H9 (cell line): Measurements from ENCODE around the gene PARP3. TPM values are rescaled to one million over a fixed set of nuclear protein-coding genes. Genes with fewer than 3 reads are reported as not detected.

Experiments used
- DNase-seq: peaks from one replicate; pipeline ENCODE4 v3.0.0-alpha.2; 2017
- H2AFZ ChIP-seq: one replicate; pipeline ENCODE4 v1.6.1; 2013; ENCODE audit warnings: mild to moderate bottlenecking, low read length, control low read depth, moderate library complexity
- H2AK5ac ChIP-seq: 2 replicates; pipeline ENCODE4 v1.6.1; 2013; ENCODE audit warnings: low read length, control low read depth, mixed read lengths; ENCODE audit not compliant: insufficient read length
- H2BK120ac ChIP-seq: one replicate; pipeline ENCODE4 v1.6.1; 2013; ENCODE audit warnings: low read depth, mild to moderate bottlenecking, low read length, control low read depth, inconsistent platforms; ENCODE audit not compliant: poor library complexity, severe bottlenecking
- H2BK12ac ChIP-seq: 2 replicates; pipeline ENCODE4 v1.6.1; 2013; ENCODE audit warnings: low read length, control low read depth, mixed read lengths, low read depth; ENCODE audit not compliant: insufficient read length
- H2BK15ac ChIP-seq: 2 replicates; pipeline ENCODE4 v1.6.1; 2013; ENCODE audit warnings: low read depth, low read length, control low read depth
- H2BK20ac ChIP-seq: one replicate; pipeline ENCODE4 v1.6.1; 2013; ENCODE audit warnings: low read depth, mild to moderate bottlenecking, low read length, control low read depth, inconsistent platforms; ENCODE audit not compliant: poor library complexity, severe bottlenecking
- H2BK5ac ChIP-seq: 2 replicates; pipeline ENCODE4 v1.6.1; 2013; ENCODE audit warnings: low read length, control low read depth, mixed read lengths; ENCODE audit not compliant: insufficient read length
- H3K14ac ChIP-seq: 2 replicates; pipeline ENCODE4 v1.6.1; 2013; ENCODE audit warnings: low read length, control low read depth; ENCODE audit not compliant: insufficient read depth
- H3K18ac ChIP-seq: 2 replicates; pipeline ENCODE4 v1.6.1; 2013; ENCODE audit warnings: low read depth, mild to moderate bottlenecking, mixed read lengths, low read length, control low read depth; ENCODE audit not compliant: insufficient read length
- H3K23ac ChIP-seq: 2 replicates; pipeline ENCODE4 v1.6.1; 2013; ENCODE audit warnings: low read length, control low read depth, mixed read lengths, low read depth; ENCODE audit not compliant: insufficient read length
- H3K23me2 ChIP-seq: 2 replicates; pipeline ENCODE4 v1.6.1; 2013; ENCODE audit warnings: low read depth, mild to moderate bottlenecking, mixed read lengths, low read length, control low read depth; ENCODE audit not compliant: insufficient read length, poor library complexity, severe bottlenecking
- H3K27ac ChIP-seq: 2 replicates; pipeline ENCODE4 v1.5.1; 2013; ENCODE audit warnings: low read length, control low read depth, mixed read lengths, low read depth; ENCODE audit not compliant: insufficient read length
- H3K27me3 ChIP-seq: 2 replicates; pipeline ENCODE4 v1.6.1; 2013; ENCODE audit warnings: low read length, control low read depth, inconsistent platforms; ENCODE audit not compliant: insufficient read depth
- H3K4ac ChIP-seq: 2 replicates; pipeline ENCODE4 v1.6.1; 2013; ENCODE audit warnings: low read depth, mild to moderate bottlenecking, control low read depth, inconsistent platforms, low read length, moderate library complexity
- H3K4me1 ChIP-seq: 2 replicates; pipeline ENCODE4 v1.6.1; 2013; ENCODE audit warnings: low read length, control low read depth, inconsistent platforms; ENCODE audit not compliant: insufficient read depth
- H3K4me2 ChIP-seq: 2 replicates; pipeline ENCODE4 v1.6.1; 2013; ENCODE audit warnings: low read length, control low read depth, mixed read lengths; ENCODE audit not compliant: insufficient read length, insufficient read depth
- H3K56ac ChIP-seq: 2 replicates; pipeline ENCODE4 v1.6.1; 2013; ENCODE audit warnings: low read depth, mild to moderate bottlenecking, mixed read lengths, low read length, control low read depth; ENCODE audit not compliant: insufficient read length
- H3K79me1 ChIP-seq: 2 replicates; pipeline ENCODE4 v1.6.1; 2013; ENCODE audit warnings: low read depth, mild to moderate bottlenecking, moderate library complexity, low read length, control low read depth, inconsistent platforms; ENCODE audit not compliant: insufficient read depth, poor library complexity, severe bottlenecking
- H3K79me2 ChIP-seq: 2 replicates; pipeline ENCODE4 v1.6.1; 2013; ENCODE audit warnings: low read length, control low read depth, inconsistent platforms; ENCODE audit not compliant: insufficient read depth
- H3K9ac ChIP-seq: 2 replicates; pipeline ENCODE4 v1.6.1; 2013; ENCODE audit warnings: low read length, control low read depth, mixed read lengths; ENCODE audit not compliant: insufficient read length; ENCODE audit errors: extremely low read depth
- H3K9me3 ChIP-seq: one replicate; pipeline ENCODE4 v1.6.1; 2013; ENCODE audit warnings: low read depth, low read length, inconsistent platforms; ENCODE audit not compliant: control insufficient read depth
- H3T11ph ChIP-seq: one replicate; pipeline ENCODE4 v1.6.1; 2013; ENCODE audit warnings: mild to moderate bottlenecking, low read length, control low read depth, inconsistent platforms
- H4K20me1 ChIP-seq: one replicate; pipeline ENCODE4 v1.6.1; 2013; ENCODE audit not compliant: control insufficient read depth, insufficient read length, insufficient read depth
- H4K5ac ChIP-seq: 2 replicates; pipeline ENCODE4 v1.6.1; 2013; ENCODE audit warnings: low read depth, mild to moderate bottlenecking, mixed read lengths, low read length, control low read depth; ENCODE audit not compliant: insufficient read length
- H4K8ac ChIP-seq: replicated peaks from 2 replicates; pipeline ENCODE4 v1.6.1; 2013; ENCODE audit warnings: low read length, control low read depth, mixed read lengths, low read depth; ENCODE audit not compliant: insufficient read length
- H4K91ac ChIP-seq: 2 replicates; pipeline ENCODE4 v1.6.1; 2013; ENCODE audit warnings: low read depth, mild to moderate bottlenecking, moderate library complexity, mixed read lengths, low read length, control low read depth; ENCODE audit not compliant: insufficient read length
- H3K27ac Mint-ChIP-seq, 3 experiments: 2 replicates in 2 of 3; 3 replicates in 1 of 3; pipeline ENCODE4 v1.8.0; 2020 to 2021; ENCODE audit warnings: mixed read lengths in 3 of 3, mild to moderate bottlenecking in 1 of 3, moderate library complexity in 1 of 3
- H3K27me3 Mint-ChIP-seq: 2 replicates; pipeline ENCODE4 v1.8.0; 2021; ENCODE audit warnings: low read depth, mild to moderate bottlenecking, moderate library complexity, mixed read lengths
- H3K36me3 Mint-ChIP-seq, 3 experiments: 2 replicates in 2 of 3; 3 replicates in 1 of 3; pipeline ENCODE4 v1.8.0; 2020 to 2021; ENCODE audit warnings: low read depth in 3 of 3, mixed read lengths in 3 of 3; ENCODE audit not compliant: insufficient read depth in 1 of 3
- H3K4me1 Mint-ChIP-seq, 2 experiments: 2 replicates each; pipeline ENCODE4 v1.8.0; 2020; ENCODE audit warnings: mixed read lengths in 2 of 2
- H3K4me3 Mint-ChIP-seq, 2 experiments: 2 replicates in 1 of 2; 3 replicates in 1 of 2; pipeline ENCODE4 v1.8.0; 2020 to 2021; ENCODE audit warnings: mild to moderate bottlenecking in 2 of 2, mixed read lengths in 2 of 2, moderate library complexity in 1 of 2
- H3K9me3 Mint-ChIP-seq, 2 experiments: 2 replicates in 1 of 2; 3 replicates in 1 of 2; pipeline ENCODE4 v1.8.0; 2020; ENCODE audit warnings: mild to moderate bottlenecking in 2 of 2, mixed read lengths in 2 of 2, moderate library complexity in 1 of 2
- WGBS: extraction: QIAGEN DNeasy Blood & Tissue Kit; methylation state at CpG from one replicate; pipeline ENCODE4 v1.1.7; 2013; ENCODE audit warnings: missing lambda C conversion rate, low lambda C conversion rate, mixed read lengths; ENCODE audit not compliant: insufficient read length; ENCODE audit errors: extremely low coverage; 5-methylcytosine and 5-hydroxymethylcytosine counted together
- total RNA-seq: library from RNA; stranded (reverse); gene quantifications from 2 replicates; pipeline ENCODE4 v1.2.1, GENCODE V29; 2021
- TF ChIP-seq, protein P1 (sequence below): fragments of 200-600 bp; sonication (generic); conservative IDR thresholded peaks from 3 replicates; pipeline ENCODE4 v1.8.0; 2021; ENCODE audit warnings: antibody characterized with exemption, mild to moderate bottlenecking

Gene PARP3
- total RNA-seq, 1 experiment from 2014 or later, result 1.3 TPM

GRCh38 chr3:51966016-51966415 lies 23.9 kb downstream of the PARP3 start:
- no peak overlapping the region for H3K18ac ChIP-seq
- no peak overlapping the region for H3K9ac ChIP-seq
- H3K4me1 ChIP-seq, result peaks cover 11% of the 10 kb centered on the region; the same call in 1 of the 2 replicates
- no peak overlapping the region for H3T11ph ChIP-seq
- no peak overlapping the region for H4K91ac ChIP-seq
- no peaks in the 10 kb centered on the region for H3K9me3 Mint-ChIP-seq
- no peaks in the 10 kb centered on the region for H3K9me3 ChIP-seq
- H3K79me1 ChIP-seq, result no peaks in the 10 kb centered on the region
- H3K23ac ChIP-seq, result no peak overlapping the region
- H2BK5ac ChIP-seq, result no peak overlapping the region
- no peaks in the 10 kb centered on the region for H3K79me2 ChIP-seq
- no peak overlapping the region for H3K4me2 ChIP-seq
- no peak overlapping the region for H2BK120ac ChIP-seq
- no CpG with 5 or more reads among the region's 2 CpGs for WGBS
- H3K36me3 Mint-ChIP-seq, result peaks cover 0 to 5% (median 2%) of the 10 kb centered on the region in 3 experiments; a peak in 4 of 7 replicates
- no peak overlapping the region for H3K4ac ChIP-seq
- TF ChIP-seq, protein P1, sequence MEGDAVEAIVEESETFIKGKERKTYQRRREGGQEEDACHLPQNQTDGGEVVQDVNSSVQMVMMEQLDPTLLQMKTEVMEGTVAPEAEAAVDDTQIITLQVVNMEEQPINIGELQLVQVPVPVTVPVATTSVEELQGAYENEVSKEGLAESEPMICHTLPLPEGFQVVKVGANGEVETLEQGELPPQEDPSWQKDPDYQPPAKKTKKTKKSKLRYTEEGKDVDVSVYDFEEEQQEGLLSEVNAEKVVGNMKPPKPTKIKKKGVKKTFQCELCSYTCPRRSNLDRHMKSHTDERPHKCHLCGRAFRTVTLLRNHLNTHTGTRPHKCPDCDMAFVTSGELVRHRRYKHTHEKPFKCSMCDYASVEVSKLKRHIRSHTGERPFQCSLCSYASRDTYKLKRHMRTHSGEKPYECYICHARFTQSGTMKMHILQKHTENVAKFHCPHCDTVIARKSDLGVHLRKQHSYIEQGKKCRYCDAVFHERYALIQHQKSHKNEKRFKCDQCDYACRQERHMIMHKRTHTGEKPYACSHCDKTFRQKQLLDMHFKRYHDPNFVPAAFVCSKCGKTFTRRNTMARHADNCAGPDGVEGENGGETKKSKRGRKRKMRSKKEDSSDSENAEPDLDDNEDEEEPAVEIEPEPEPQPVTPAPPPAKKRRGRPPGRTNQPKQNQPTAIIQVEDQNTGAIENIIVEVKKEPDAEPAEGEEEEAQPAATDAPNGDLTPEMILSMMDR, result no peak
- no peak overlapping the region for H3K27ac ChIP-seq
- no peak overlapping the region for H3K14ac ChIP-seq
- H3K4me3 Mint-ChIP-seq, result peak overlapping the region; percentile 38 to 86; a peak in 4 of 5 replicates
- no peak for DNase-seq
- no peak overlapping the region for H4K8ac ChIP-seq
- H4K20me1 ChIP-seq, result no peaks in the 10 kb centered on the region
- H3K56ac ChIP-seq, result no peak overlapping the region
- H3K27ac Mint-ChIP-seq, result no peak overlapping the region
- H2BK15ac ChIP-seq, result no peak overlapping the region
- no peak overlapping the region for H2AK5ac ChIP-seq
- H3K27me3 Mint-ChIP-seq, result peaks cover 44% of the 10 kb centered on the region
- no peak overlapping the region for H2BK20ac ChIP-seq
- H3K27me3 ChIP-seq, result no peaks in the 10 kb centered on the region
- H2AFZ ChIP-seq, result no peak overlapping the region
- H3K4me1 Mint-ChIP-seq, result peaks cover 55 to 80% of the 10 kb centered on the region in 2 experiments
- H2BK12ac ChIP-seq, result no peak overlapping the region
- H4K5ac ChIP-seq, result no peak overlapping the region
- peaks cover 11% of the 10 kb centered on the region for H3K23me2 ChIP-seq
